SK-N-SH treated with all-trans-retinoic acid at 6 μM for 48 hours (cell line): ENCODE measurements around the gene SEMA7A.

Experiments
- ARNTL ChIP-seq: fragments of 450-650 bp; formaldehyde crosslinking; IDR thresholded peaks from 2 replicates; pipeline ENCODE4 v1.5.0; 2020; ENCODE audit warnings: low read depth, mild to moderate bottlenecking, moderate library complexity, borderline replicate concordance
- OSR1 ChIP-seq: fragments of 250-450 bp; sonication (Bioruptor Pico); IDR thresholded peaks from 2 replicates; pipeline ENCODE4 v1.8.0; 2022; ENCODE audit warnings: moderate library complexity, mild to moderate bottlenecking, inconsistent platforms
- RARB ChIP-seq: fragments of 250-450 bp; sonication (Bioruptor Pico); IDR thresholded peaks from 2 replicates; pipeline ENCODE4 v1.8.0; 2021; ENCODE audit warnings: mild to moderate bottlenecking, moderate library complexity
- TF ChIP-seq, protein P1 (sequence below): fragments of 250-450 bp; sonication (Bioruptor Pico); IDR thresholded peaks from 2 replicates; pipeline ENCODE4 v1.5.1; 2020; ENCODE audit warnings: low read depth, mild to moderate bottlenecking, moderate library complexity

DNA sequence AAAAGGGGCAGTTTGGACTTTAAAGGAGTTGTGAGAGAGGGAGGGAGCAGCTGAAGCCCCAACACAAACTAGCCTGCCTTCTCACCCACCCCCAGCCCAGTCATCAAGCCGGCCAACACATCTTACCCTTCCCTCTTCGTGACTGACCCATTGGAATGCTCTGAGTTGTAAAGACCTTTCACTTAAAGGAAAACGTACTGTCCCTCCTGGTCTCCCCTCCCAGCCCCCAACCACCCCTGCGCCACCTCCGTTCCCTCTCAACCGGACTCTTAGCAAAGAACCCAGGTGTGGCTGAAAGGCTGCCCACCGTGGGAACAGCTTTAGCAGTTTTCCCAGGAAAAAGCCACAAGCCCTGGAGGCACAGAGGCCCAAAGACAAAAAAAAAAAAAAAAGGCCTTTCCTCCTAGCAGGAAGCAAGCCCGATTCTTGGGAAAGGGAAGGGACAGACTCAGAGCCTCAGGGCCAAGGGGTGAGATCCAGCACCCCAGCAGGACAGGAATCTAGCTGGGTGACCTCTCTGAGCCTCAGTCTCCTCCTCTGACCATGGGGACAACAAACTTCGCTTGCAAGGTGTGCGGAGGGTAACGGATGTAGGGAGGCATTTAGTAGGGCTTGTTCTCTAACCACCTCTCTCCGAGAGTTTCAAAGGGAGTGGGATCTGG lies 68.7 kb downstream of the SEMA7A start:
- TF ChIP-seq, protein P1, sequence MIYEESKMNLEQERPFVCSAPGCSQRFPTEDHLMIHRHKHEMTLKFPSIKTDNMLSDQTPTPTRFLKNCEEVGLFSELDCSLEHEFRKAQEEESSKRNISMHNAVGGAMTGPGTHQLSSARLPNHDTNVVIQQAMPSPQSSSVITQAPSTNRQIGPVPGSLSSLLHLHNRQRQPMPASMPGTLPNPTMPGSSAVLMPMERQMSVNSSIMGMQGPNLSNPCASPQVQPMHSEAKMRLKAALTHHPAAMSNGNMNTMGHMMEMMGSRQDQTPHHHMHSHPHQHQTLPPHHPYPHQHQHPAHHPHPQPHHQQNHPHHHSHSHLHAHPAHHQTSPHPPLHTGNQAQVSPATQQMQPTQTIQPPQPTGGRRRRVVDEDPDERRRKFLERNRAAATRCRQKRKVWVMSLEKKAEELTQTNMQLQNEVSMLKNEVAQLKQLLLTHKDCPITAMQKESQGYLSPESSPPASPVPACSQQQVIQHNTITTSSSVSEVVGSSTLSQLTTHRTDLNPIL (CRISPR knock-in tag), result no peak
- TF ChIP-seq RARB (no peak), ARNTL (CRISPR knock-in tag) (no peak), OSR1 (no peak)
